Trophoblast cell (in vitro differentiated cells and primary cell): ENCODE data around the gene MAML2.

ENCODE experiments used
- DNase-seq, 2 donors: peaks; one replicate each; pipeline ENCODE4 v3.0.0-alpha.2; 2016
- H2AFZ ChIP-seq: 2 replicates; pipeline ENCODE4 v1.6.1; 2013; ENCODE audit warnings: low read length, moderate library complexity, mild to moderate bottlenecking; ENCODE audit not compliant: insufficient read depth, poor library complexity
- H2AK5ac ChIP-seq: 2 replicates; pipeline ENCODE4 v1.6.1; 2013; ENCODE audit warnings: mild to moderate bottlenecking, low read length
- H2BK120ac ChIP-seq: 2 replicates; pipeline ENCODE4 v1.6.1; 2013; ENCODE audit warnings: low read length, mild to moderate bottlenecking, moderate library complexity; ENCODE audit not compliant: insufficient read depth, poor library complexity
- H2BK12ac ChIP-seq: 2 replicates; pipeline ENCODE4 v1.6.1; 2013; ENCODE audit warnings: mild to moderate bottlenecking, low read length, moderate library complexity
- H2BK5ac ChIP-seq: 2 replicates; pipeline ENCODE4 v1.6.1; 2013; ENCODE audit warnings: low read length, low read depth, moderate library complexity, mild to moderate bottlenecking; ENCODE audit not compliant: poor library complexity
- H3K14ac ChIP-seq: 2 replicates; pipeline ENCODE4 v1.6.1; 2013; ENCODE audit warnings: mild to moderate bottlenecking, low read length
- H3K18ac ChIP-seq: 2 replicates; pipeline ENCODE4 v1.6.1; 2013; ENCODE audit warnings: mild to moderate bottlenecking, low read length
- H3K23ac ChIP-seq: 2 replicates; pipeline ENCODE4 v1.6.1; 2013; ENCODE audit warnings: low read length
- H3K27ac ChIP-seq: 2 replicates; pipeline ENCODE4 v1.5.1; 2013; ENCODE audit warnings: low read depth, mild to moderate bottlenecking, inconsistent platforms, low read length, moderate library complexity
- H3K27me3 ChIP-seq: 2 replicates; pipeline ENCODE4 v1.6.1; 2013; ENCODE audit warnings: inconsistent platforms, mild to moderate bottlenecking, low read length, moderate library complexity; ENCODE audit not compliant: insufficient read depth
- H3K36me3 ChIP-seq, 2 experiments: 1 replicate in 1 of 2; 2 replicates in 1 of 2; pipeline ENCODE4 v1.6.1; 2013; ENCODE audit warnings: low read length in 2 of 2, mild to moderate bottlenecking in 2 of 2, moderate library complexity in 1 of 2; ENCODE audit not compliant: insufficient read depth in 2 of 2, control insufficient read depth in 1 of 2
- H3K4ac ChIP-seq: 2 replicates; pipeline ENCODE4 v1.6.1; 2013; ENCODE audit warnings: low read depth, mild to moderate bottlenecking, low read length, moderate library complexity
- H3K4me1 ChIP-seq, 2 experiments: 1 replicate in 1 of 2; 2 replicates in 1 of 2; pipeline ENCODE4 v1.6.1; 2013; ENCODE audit warnings: low read length in 2 of 2, mild to moderate bottlenecking in 2 of 2, moderate library complexity in 1 of 2; ENCODE audit not compliant: insufficient read depth in 2 of 2, control insufficient read depth in 1 of 2
- H3K4me2 ChIP-seq: 2 replicates; pipeline ENCODE4 v1.6.1; 2013; ENCODE audit warnings: inconsistent platforms, mild to moderate bottlenecking, low read length, moderate library complexity
- H3K4me3 ChIP-seq: 2 replicates; pipeline ENCODE4 v1.5.1; 2013; ENCODE audit warnings: mild to moderate bottlenecking, low read depth, low read length, inconsistent platforms
- H3K79me1 ChIP-seq: one replicate; pipeline ENCODE4 v1.6.1; 2013; ENCODE audit warnings: low read length
- H3K79me2 ChIP-seq: 2 replicates; pipeline ENCODE4 v1.6.1; 2013; ENCODE audit warnings: low read length, mild to moderate bottlenecking; ENCODE audit not compliant: control insufficient read depth, insufficient read depth, poor library complexity
- H3K9ac ChIP-seq: 2 replicates; pipeline ENCODE4 v1.6.1; 2013; ENCODE audit warnings: mild to moderate bottlenecking, low read length
- H3K9me3 ChIP-seq: 2 replicates; pipeline ENCODE4 v1.6.1; 2013; ENCODE audit warnings: low read depth, mild to moderate bottlenecking, control low read depth, inconsistent platforms, low read length; ENCODE audit not compliant: insufficient read depth
- H4K12ac ChIP-seq: 2 replicates; pipeline ENCODE4 v1.6.1; 2013; ENCODE audit warnings: low read depth, mild to moderate bottlenecking, low read length, moderate library complexity
- H4K8ac ChIP-seq: 2 replicates; pipeline ENCODE4 v1.6.1; 2013; ENCODE audit warnings: low read depth, mild to moderate bottlenecking, low read length, moderate library complexity
- H4K91ac ChIP-seq: one replicate; pipeline ENCODE4 v1.6.1; 2013; ENCODE audit warnings: low read depth, mild to moderate bottlenecking, low read length, moderate library complexity
- WGBS: extraction: QIAGEN DNeasy Blood & Tissue Kit; methylation state at CpG from one replicate; pipeline ENCODE4 v1.1.7; 2013; ENCODE audit warnings: missing lambda C conversion rate; ENCODE audit not compliant: insufficient read length, insufficient coverage; ENCODE audit errors: extremely low coverage; 5-methylcytosine and 5-hydroxymethylcytosine counted together

Gene MAML2

DNA sequence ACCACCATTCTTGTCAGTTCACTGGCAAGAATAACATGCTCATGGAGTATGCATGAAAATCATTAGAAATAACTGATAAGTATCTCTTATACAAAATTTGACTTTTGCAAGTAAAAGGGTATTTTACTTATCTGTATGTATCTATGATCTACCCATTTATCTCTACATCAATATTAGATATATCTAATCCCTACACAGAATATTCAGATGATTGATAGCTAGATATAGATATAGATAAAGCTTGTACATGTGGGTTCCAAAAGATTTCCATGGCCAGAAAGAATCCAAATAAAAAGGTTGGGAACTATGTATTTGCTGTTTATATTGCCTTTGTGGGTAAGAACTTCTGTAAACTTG is 185.5 kb downstream of the MAML2 start:
- Histone ChIP-seq H4K12ac (no peak overlapping the region), H3K4ac (no peak overlapping the region), H3K4me3 (no peak overlapping the region), H3K14ac (no peak overlapping the region), H3K4me1 (peaks cover 18 to 20% of the 10 kb centered on the region in 2 experiments), H3K36me3 (peaks cover 0 to 5% of the 10 kb centered on the region in 2 experiments), H2BK120ac (no peak overlapping the region), H3K79me1 (peaks cover 27% of the 10 kb centered on the region), H3K23ac (no peak overlapping the region), H3K18ac (no peak overlapping the region), H3K27me3 (no peaks in the 10 kb centered on the region), H4K8ac (no peak overlapping the region), H3K4me2 (no peak overlapping the region), H3K79me2 (peaks cover 15% of the 10 kb centered on the region), H2BK5ac (no peak overlapping the region), H2AK5ac (no peak overlapping the region), H2AFZ (no peak overlapping the region), H3K9me3 (no peaks in the 10 kb centered on the region), H4K91ac (no peak overlapping the region), H3K9ac (no peak overlapping the region), H2BK12ac (no peak overlapping the region), H3K27ac (peak overlapping the region; percentile 46)
- no peak for DNase-seq

DNA sequence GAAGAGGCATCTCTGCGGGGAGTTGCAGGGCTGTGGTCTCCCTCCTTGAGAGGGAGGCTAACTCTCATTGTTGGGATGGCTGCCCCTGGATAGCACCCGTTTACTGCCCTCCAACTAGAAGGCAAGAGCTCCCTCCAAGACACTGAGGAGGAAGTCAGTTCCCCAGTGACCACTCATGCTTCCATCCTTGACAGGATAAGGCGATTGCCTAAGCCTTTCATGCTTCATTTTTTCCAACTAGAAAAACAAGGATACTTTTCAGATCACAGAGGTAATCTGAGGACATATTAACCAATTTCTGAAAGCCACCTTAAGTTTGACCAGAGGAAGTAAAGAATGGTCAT is 186.6 kb downstream of the MAML2 start:
- peaks cover 18 to 20% of the 10 kb centered on the region in 2 experiments for H3K4me1 ChIP-seq
- peak overlapping the region; percentile 80 for H4K8ac ChIP-seq
- H3K23ac ChIP-seq, result no peak overlapping the region
- H3K9me3 ChIP-seq, result no peaks in the 10 kb centered on the region
- H3K4me2 ChIP-seq, result no peak overlapping the region
- H4K12ac ChIP-seq, result no peak overlapping the region
- peak overlapping the region; percentile 85 for H3K14ac ChIP-seq
- H3K4ac ChIP-seq, result peak overlapping the region; percentile 22
- no peaks in the 10 kb centered on the region for H3K27me3 ChIP-seq
- peak overlapping the region; percentile 75 for H2BK12ac ChIP-seq
- no CpG with 5 or more reads among the region's 3 CpGs for WGBS
- H2AK5ac ChIP-seq, result peak overlapping the region; percentile 22
- H3K36me3 ChIP-seq, result peaks cover 0 to 5% of the 10 kb centered on the region in 2 experiments
- H4K91ac ChIP-seq, result peak overlapping the region; percentile 90
- peak overlapping the region; percentile 80 for H3K18ac ChIP-seq
- peaks cover 13% of the 10 kb centered on the region for H3K79me2 ChIP-seq
- H2AFZ ChIP-seq, result peak overlapping the region; percentile 86
- peak in 1 of 2 donors; percentile 76 for DNase-seq
- H3K27ac ChIP-seq, result peak overlapping the region; percentile 98
- peaks cover 26% of the 10 kb centered on the region for H3K79me1 ChIP-seq
- H2BK120ac ChIP-seq, result peak overlapping the region; percentile 81
- H2BK5ac ChIP-seq, result peak overlapping the region; percentile 90
- peak overlapping the region; percentile 5 for H3K9ac ChIP-seq
- H3K4me3 ChIP-seq, result no peak overlapping the region

DNA sequence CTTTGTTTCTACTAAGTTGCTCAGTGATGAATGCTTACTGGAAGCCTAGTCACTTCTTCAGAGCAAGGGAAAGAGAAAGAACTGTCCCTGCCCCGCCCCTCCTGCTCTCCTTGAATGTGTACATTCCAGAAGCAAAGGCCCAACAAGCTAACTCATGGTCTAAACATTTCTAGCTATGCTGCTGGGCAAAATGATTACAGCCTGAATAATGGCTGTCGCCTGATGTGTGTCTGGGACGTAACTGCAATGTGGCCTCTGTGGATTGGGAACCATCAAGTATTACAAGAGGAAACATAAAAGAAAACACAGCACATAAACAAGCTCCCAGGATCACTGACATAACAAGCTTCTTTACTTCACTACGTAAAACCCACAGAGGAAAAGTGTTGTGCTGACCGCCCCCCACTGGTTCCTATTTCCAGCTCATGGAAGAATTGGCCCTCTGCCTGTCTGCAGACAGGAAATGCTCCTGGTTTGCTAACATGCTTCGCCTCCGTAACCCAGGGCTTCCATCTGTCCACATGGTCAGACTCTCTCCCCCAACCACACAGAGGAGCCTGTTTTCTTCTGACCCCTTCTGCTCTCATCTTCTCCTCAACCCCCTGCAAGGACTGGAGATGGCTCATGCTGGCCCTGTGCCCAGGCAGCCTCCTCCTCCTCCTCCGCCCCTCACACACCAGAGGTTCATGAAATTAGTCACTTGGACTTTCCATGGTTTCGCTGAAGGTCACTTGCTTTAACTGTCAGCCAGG is 187.2 kb downstream of the MAML2 start:
- Histone ChIP-seq H3K4me1 (peaks cover 20% of the 10 kb centered on the region in 2 experiments), H2AFZ (peak overlapping the region; percentile 86), H3K23ac (no peak overlapping the region), H3K79me1 (peaks cover 28% of the 10 kb centered on the region), H2AK5ac (peak overlapping the region; percentile 22), H2BK5ac (peak overlapping the region; percentile 90), H3K4me2 (no peak overlapping the region), H3K79me2 (peaks cover 13% of the 10 kb centered on the region), H3K36me3 (peaks cover 0 to 5% of the 10 kb centered on the region in 2 experiments), H4K8ac (peak overlapping the region; percentile 80), H3K27ac (peak overlapping the region; percentile 98), H3K9ac (peak overlapping the region; percentile 5), H3K4me3 (no peak overlapping the region), H4K91ac (peak overlapping the region; percentile 90), H3K9me3 (no peaks in the 10 kb centered on the region), H2BK12ac (peak overlapping the region; percentile 75), H3K27me3 (no peaks in the 10 kb centered on the region), H4K12ac (peak overlapping the region; percentile 7), H3K18ac (peak overlapping the region; percentile 80), H2BK120ac (peak overlapping the region; percentile 81), H3K14ac (peak overlapping the region; percentile 85), H3K4ac (peak overlapping the region; percentile 22)
- DNase-seq, result peak; percentile 96 to 97
- WGBS, result no CpG with 5 or more reads among the region's 9 CpGs

DNA sequence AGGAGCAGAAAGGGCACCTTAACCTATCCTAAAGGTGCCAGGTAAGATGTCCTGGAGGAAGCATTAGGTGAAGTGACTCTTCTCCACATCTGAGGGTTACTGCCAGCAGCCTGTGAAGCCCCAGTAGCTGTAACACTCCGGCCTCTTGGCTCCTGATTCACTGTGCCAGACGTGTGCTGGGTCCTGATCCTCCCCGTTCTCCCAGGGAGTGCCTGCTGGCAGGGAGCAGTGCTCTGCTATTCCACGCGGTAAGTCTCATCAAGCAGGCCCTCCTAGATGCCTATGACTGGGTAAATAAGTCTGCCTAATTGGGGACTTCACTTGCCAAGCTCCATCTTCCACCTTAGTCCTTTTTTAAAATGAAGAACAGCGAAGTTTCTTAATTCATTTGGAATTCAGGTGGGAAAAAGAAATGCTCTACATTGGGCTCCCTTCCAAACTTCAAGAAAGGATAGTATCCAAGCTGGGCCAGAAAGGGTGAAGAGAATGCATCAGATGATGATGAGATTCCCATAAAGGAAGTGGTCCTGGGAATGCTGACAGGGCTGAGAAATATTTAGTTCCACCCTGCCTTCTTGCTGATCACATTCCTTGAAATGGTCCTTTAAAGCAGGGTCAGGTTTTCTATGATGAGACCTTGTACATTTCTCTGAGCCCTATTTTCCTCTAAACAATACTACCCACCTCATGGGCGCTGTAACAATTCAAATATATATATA is 188.0 kb downstream of the MAML2 start:
- no peaks in the 10 kb centered on the region for H3K9me3 ChIP-seq
- WGBS, result no CpG with 5 or more reads among the region's 7 CpGs
- H2BK120ac ChIP-seq, result peak overlapping the region; percentile 93
- no peak overlapping the region for H3K4me3 ChIP-seq
- peak overlapping the region; percentile 97 for H3K4ac ChIP-seq
- peaks cover 0 to 5% of the 10 kb centered on the region in 2 experiments for H3K36me3 ChIP-seq
- peaks cover 13% of the 10 kb centered on the region for H3K79me2 ChIP-seq
- H2AFZ ChIP-seq, result peak overlapping the region; percentile 31
- peak overlapping the region; percentile 99 for H2BK12ac ChIP-seq
- H3K4me1 ChIP-seq, result peaks cover 25 to 26% of the 10 kb centered on the region in 2 experiments
- H4K12ac ChIP-seq, result peak overlapping the region; percentile 31
- peaks cover 28% of the 10 kb centered on the region for H3K79me1 ChIP-seq
- peak overlapping the region; percentile 86 for H3K27ac ChIP-seq
- peak; percentile 49 to 52 for DNase-seq
- peak overlapping the region; percentile 92 for H3K14ac ChIP-seq
- peak overlapping the region; percentile 97 for H4K91ac ChIP-seq
- no peak overlapping the region for H3K4me2 ChIP-seq
- H2BK5ac ChIP-seq, result peak overlapping the region; percentile 82
- peak overlapping the region; percentile 29 for H3K9ac ChIP-seq
- no peak overlapping the region for H3K23ac ChIP-seq
- peak overlapping the region; percentile 78 for H4K8ac ChIP-seq
- H3K18ac ChIP-seq, result peak overlapping the region; percentile 96
- H3K27me3 ChIP-seq, result no peaks in the 10 kb centered on the region
- peak overlapping the region; percentile 90 for H2AK5ac ChIP-seq
